A549 (cell line): ENCODE data around the gene PRAMEF18. TPM values are rescaled to one million over a fixed set of nuclear protein-coding genes. Genes with fewer than 3 reads are reported as not detected.
"Not testable (repeated sequence)": the region's sequence is repeated elsewhere in the genome, so short reads cannot be mapped to it uniquely, and the experiment has no call there.

Source experiments
- ATAC-seq, 2 experiments: fragments of 200-7000 bp in 1 of 2; fragments of >200 bp in 1 of 2; cut with Nextera tagmentation in 1 of 2; cut with Tn5 transposase in 1 of 2; 3 replicates each; pipeline versions ENCODE4 v1.8.0 to v1.9.1; 2018 to 2020; ENCODE audit warnings: mild to moderate bottlenecking in 1 of 2, moderate library complexity in 1 of 2
- CTCF ChIA-PET: fragments of 300-600 bp; sonication (Branson Sonifier 250); formaldehyde crosslinking; extraction: SDS; loops from one replicate; lab custom pipeline; 2021; ENCODE audit warnings: antibody characterized with exemption, inconsistent platforms; lab: Yijun Ruan, JAX
- POLR2A ChIA-PET: fragments of 350-600 bp; formaldehyde crosslinking; extraction: SDS; loops from one replicate; lab custom pipeline; 2021; ENCODE audit warnings: antibody characterized with exemption, inconsistent platforms; lab: Yijun Ruan, JAX
- DNase-seq, 2 experiments: peaks; one replicate each; pipeline versions ENCODE4 v3.0.0 to v3.0.0-alpha.2; 2011 to 2016; ENCODE audit warnings: low read depth in 1 of 2, low spot score in 1 of 2
- FAIRE-seq: peaks from 2 replicates; lab custom pipeline; 2011; peaks lifted over from hg19 to GRCh38; lab: Jason Lieb, UNC
- H3K27ac ChIP-seq, 2 experiments: fragments of >200 bp; sonication (Bioruptor Twin); formaldehyde crosslinking; 3 replicates each; pipeline ENCODE4 v1.5.1; 2016 to 2017
- H3K4me1 ChIP-seq: fragments of >200 bp; sonication (Bioruptor Twin); formaldehyde crosslinking; 3 replicates; pipeline ENCODE4 v1.6.1; 2016
- H3K4me2 ChIP-seq: fragments of >200 bp; sonication (Bioruptor Twin); formaldehyde crosslinking; 3 replicates; pipeline ENCODE4 v1.6.1; 2016
- H3K4me3 ChIP-seq: fragments of >200 bp; sonication (Bioruptor Twin); formaldehyde crosslinking; 3 replicates; pipeline ENCODE4 v1.5.1; 2016
- H3K9me3 ChIP-seq: fragments of >200 bp; sonication (Bioruptor Twin); formaldehyde crosslinking; 3 replicates; pipeline ENCODE4 v1.6.1; 2016
- CBX8 ChIP-seq: fragments of 200-600 bp; sonication (generic); IDR thresholded peaks from 2 replicates; pipeline ENCODE4 v1.6.1; 2016
- EP300 ChIP-seq, 2 experiments: fragments of >200 bp; sonication (Bioruptor Twin); formaldehyde crosslinking; IDR thresholded peaks; 2 replicates in 1 of 2; 3 replicates in 1 of 2; pipeline ENCODE4 v1.6.1; 2016 to 2017
- GATA3 ChIP-seq: IDR thresholded peaks from 2 replicates; pipeline ENCODE4 v1.6.1; 2012; ENCODE audit warnings: borderline replicate concordance
- JUN ChIP-seq, 2 experiments: fragments of >200 bp; sonication (Bioruptor Twin); formaldehyde crosslinking; IDR thresholded peaks; 2 replicates in 1 of 2; 3 replicates in 1 of 2; pipeline ENCODE4 v1.6.1; 2016 to 2017
- JUNB ChIP-seq: fragments of >200 bp; sonication (Bioruptor Twin); formaldehyde crosslinking; IDR thresholded peaks from 2 replicates; pipeline ENCODE4 v1.6.1; 2016
- KDM1A ChIP-seq: fragments of 200-600 bp; sonication (generic); IDR thresholded peaks from 2 replicates; pipeline ENCODE4 v1.6.1; 2016; ENCODE audit warnings: low read depth, mild to moderate bottlenecking
- MYC ChIP-seq: IDR thresholded peaks from 2 replicates; pipeline ENCODE4 v1.6.1; 2012; ENCODE audit warnings: mild to moderate bottlenecking, inconsistent platforms, low read length, improper control_type of control experiment, borderline replicate concordance
- POLR2AphosphoS2 ChIP-seq: conservative IDR thresholded peaks from 2 replicates; pipeline ENCODE4 v1.6.1; 2012; ENCODE audit warnings: low read length, improper control_type of control experiment, inconsistent platforms
- RARB ChIP-seq: fragments of 250-450 bp; sonication (Bioruptor Pico); IDR thresholded peaks from 2 replicates; pipeline ENCODE4 v1.8.0; 2021; ENCODE audit warnings: mild to moderate bottlenecking, moderate library complexity
- RFX5 ChIP-seq: fragments of 450-650 bp; IDR thresholded peaks from 2 replicates; pipeline ENCODE4 v1.7.1; 2014; ENCODE audit warnings: antibody characterized with exemption, mild to moderate bottlenecking, moderate library complexity
- SMC3 ChIP-seq: fragments of >200 bp; sonication (Bioruptor Twin); formaldehyde crosslinking; IDR thresholded peaks from 3 replicates; pipeline ENCODE4 v1.6.1; 2018; ENCODE audit warnings: inconsistent platforms
- TFCP2L1 ChIP-seq: fragments of 250-450 bp; sonication (Bioruptor Pico); IDR thresholded peaks from 2 replicates; pipeline ENCODE4 v1.5.0; 2021; ENCODE audit warnings: mild to moderate bottlenecking
- ZC3H11A ChIP-seq: fragments of 450-650 bp; IDR thresholded peaks from 2 replicates; pipeline ENCODE4 v1.6.1; 2014; ENCODE audit warnings: antibody characterized with exemption, mild to moderate bottlenecking
- ZFP36 ChIP-seq: fragments of 450-650 bp; IDR thresholded peaks from 2 replicates; pipeline ENCODE4 v1.6.1; 2014; ENCODE audit warnings: borderline replicate concordance; ENCODE audit not compliant: partially characterized antibody
- ZNF302 ChIP-seq: fragments of 250-450 bp; sonication (Bioruptor Pico); IDR thresholded peaks from 2 replicates; pipeline ENCODE4 v1.9.0; 2021; ENCODE audit warnings: inconsistent platforms, mild to moderate bottlenecking, moderate library complexity
- WGBS: methylation state at CpG from one replicate; pipeline ENCODE4 v1.1.6; 2017; ENCODE audit errors: missing lambda C conversion rate; 5-methylcytosine and 5-hydroxymethylcytosine counted together
- polyA plus RNA-seq, 4 experiments: library from polyadenylated mRNA; depleted of rRNA in 3 of 4; stranded (reverse); fragments of >200 nt; fragmentation: RNase III in 1 of 4; extraction: RNeasy Plus Mini Kit Qiagen cat#74134 plus additional on column Dnase treatment in 1 of 4; gene quantifications; 2 replicates in 3 of 4; 3 replicates in 1 of 4; pipeline ENCODE4 v1.2.3, GENCODE V29; 2011 to 2017
- TF ChIP-seq, protein P1 (sequence below): fragments of 150-350 bp; IDR thresholded peaks from 2 replicates; pipeline ENCODE4 v1.6.1; 2014; ENCODE audit warnings: low read depth, mild to moderate bottlenecking, low read length
- TF ChIP-seq, protein P2 (sequence below): IDR thresholded peaks from 2 replicates; pipeline ENCODE4 v1.6.1; 2012; ENCODE audit warnings: low read depth, borderline replicate concordance
- TF ChIP-seq, protein P3 (sequence below): fragments of >200 bp; sonication (Bioruptor Twin); formaldehyde crosslinking; IDR thresholded peaks from 3 replicates; pipeline ENCODE4 v1.5.1; 2016

Gene PRAMEF18
- polyA plus RNA-seq, 2 of the 4 experiments (the other 2 are of a cell fraction) = not detected

DNA sequence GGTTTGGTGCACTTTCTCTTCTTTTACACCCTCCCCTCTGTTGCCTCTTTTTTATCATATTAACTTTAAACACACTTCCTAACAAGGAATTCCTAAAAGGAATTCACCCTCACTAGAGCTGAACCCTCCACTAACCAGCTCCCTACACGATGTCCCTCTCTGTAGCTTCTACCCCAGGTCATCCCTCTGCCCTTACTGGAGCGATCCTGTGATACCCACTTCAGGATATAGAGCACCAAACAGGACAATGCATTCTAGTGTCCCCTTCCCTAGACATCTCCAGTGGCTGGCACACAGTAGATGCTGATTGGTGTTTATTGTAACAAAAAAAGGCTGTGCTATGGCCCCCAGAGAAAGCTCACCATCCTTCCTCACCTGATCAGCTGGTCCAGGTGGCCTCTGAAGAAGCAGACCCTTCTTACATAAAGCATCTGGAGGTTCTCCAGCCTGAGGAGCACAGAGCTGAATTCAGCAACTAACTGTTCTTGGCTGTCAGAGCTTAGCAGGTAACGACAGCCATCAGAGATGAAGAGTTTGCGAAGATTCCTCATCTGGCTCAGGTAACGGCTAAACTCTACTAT lies 1.4 kb downstream of the PRAMEF18 start:
- Histone ChIP-seq H3K9me3 (no peaks in the 10 kb centered on the region), H3K4me3 (no peak overlapping the region), H3K27ac (no peak overlapping the region)
- no peak for DNase-seq
- no peak for TF ChIP-seq GATA3
- TF ChIP-seq, protein P1, sequence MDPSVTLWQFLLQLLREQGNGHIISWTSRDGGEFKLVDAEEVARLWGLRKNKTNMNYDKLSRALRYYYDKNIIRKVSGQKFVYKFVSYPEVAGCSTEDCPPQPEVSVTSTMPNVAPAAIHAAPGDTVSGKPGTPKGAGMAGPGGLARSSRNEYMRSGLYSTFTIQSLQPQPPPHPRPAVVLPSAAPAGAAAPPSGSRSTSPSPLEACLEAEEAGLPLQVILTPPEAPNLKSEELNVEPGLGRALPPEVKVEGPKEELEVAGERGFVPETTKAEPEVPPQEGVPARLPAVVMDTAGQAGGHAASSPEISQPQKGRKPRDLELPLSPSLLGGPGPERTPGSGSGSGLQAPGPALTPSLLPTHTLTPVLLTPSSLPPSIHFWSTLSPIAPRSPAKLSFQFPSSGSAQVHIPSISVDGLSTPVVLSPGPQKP = no peak
- no peak for TF ChIP-seq ZFP36
- TF ChIP-seq JUN (IDR thresholded peaks at IDR 0.05) = no peak
- TF ChIP-seq TFCP2L1 (CRISPR knock-in tag) = no peak
- no peak for TF ChIP-seq EP300 (IDR thresholded peaks at IDR 0.05)
- no peak for TF ChIP-seq RFX5
- TF ChIP-seq JUNB = no peak
- TF ChIP-seq SMC3 = no peak
- TF ChIP-seq, protein P2, sequence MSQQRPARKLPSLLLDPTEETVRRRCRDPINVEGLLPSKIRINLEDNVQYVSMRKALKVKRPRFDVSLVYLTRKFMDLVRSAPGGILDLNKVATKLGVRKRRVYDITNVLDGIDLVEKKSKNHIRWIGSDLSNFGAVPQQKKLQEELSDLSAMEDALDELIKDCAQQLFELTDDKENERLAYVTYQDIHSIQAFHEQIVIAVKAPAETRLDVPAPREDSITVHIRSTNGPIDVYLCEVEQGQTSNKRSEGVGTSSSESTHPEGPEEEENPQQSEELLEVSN = no peak
- no peak for TF ChIP-seq POLR2AphosphoS2
- no peak for TF ChIP-seq ZNF302 (CRISPR knock-in tag)
- no peak for TF ChIP-seq CBX8
- no peak for TF ChIP-seq KDM1A
- TF ChIP-seq MYC = no peak
- TF ChIP-seq, protein P3, sequence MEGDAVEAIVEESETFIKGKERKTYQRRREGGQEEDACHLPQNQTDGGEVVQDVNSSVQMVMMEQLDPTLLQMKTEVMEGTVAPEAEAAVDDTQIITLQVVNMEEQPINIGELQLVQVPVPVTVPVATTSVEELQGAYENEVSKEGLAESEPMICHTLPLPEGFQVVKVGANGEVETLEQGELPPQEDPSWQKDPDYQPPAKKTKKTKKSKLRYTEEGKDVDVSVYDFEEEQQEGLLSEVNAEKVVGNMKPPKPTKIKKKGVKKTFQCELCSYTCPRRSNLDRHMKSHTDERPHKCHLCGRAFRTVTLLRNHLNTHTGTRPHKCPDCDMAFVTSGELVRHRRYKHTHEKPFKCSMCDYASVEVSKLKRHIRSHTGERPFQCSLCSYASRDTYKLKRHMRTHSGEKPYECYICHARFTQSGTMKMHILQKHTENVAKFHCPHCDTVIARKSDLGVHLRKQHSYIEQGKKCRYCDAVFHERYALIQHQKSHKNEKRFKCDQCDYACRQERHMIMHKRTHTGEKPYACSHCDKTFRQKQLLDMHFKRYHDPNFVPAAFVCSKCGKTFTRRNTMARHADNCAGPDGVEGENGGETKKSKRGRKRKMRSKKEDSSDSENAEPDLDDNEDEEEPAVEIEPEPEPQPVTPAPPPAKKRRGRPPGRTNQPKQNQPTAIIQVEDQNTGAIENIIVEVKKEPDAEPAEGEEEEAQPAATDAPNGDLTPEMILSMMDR = no peak
- no peak for TF ChIP-seq ZC3H11A
- no peak for TF ChIP-seq RARB (CRISPR knock-in tag)
- TF ChIP-seq, all 56 proteins: peak for 0
- ATAC-seq (0 out of 6 replicates have a peak, but pooled peaks of 1 of the 2 experiments have one; percentile 43), FAIRE-seq (no peak)
- Histone ChIP-seq H3K4me1 (no peaks in the 10 kb centered on the region), H3K4me2 (no peak overlapping the region)
- ChIA-PET POLR2A (no interaction called here), CTCF (no interaction called here)
- WGBS = 15% methylated on average over 5 of the region's 5 CpGs

DNA sequence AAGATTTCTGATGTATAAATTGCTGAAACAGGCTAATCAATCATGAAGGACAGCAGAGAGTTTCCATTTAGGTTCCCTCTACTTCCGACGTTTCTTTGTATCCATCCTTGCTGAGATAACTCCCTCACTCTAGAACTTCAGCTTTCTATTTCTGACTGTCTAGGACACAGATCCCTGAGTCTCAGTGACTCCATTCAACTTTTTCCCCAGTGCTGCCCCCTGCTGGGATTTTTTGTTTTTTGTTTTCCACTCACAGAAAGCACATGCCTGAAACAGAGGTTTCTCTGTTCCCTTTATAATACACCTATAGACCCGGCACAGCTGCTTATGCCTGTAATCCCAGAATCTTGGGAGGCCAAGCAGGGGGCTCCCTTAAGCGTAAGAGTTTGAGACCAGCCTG lies 3.2 kb downstream of the PRAMEF18 start:
- H3K4me3 ChIP-seq, H3K4me1 ChIP-seq, H3K9me3 ChIP-seq, H3K27ac ChIP-seq, CTCF ChIA-PET, H3K4me2 ChIP-seq, DNase-seq, POLR2A ChIA-PET, FAIRE-seq: not testable (repeated sequence)
- WGBS = no CpG with 5 or more reads among the region's 4 CpGs
- ATAC-seq = peak in 1 of 2 experiments; percentile 52; a peak in 2 of 6 replicates

DNA sequence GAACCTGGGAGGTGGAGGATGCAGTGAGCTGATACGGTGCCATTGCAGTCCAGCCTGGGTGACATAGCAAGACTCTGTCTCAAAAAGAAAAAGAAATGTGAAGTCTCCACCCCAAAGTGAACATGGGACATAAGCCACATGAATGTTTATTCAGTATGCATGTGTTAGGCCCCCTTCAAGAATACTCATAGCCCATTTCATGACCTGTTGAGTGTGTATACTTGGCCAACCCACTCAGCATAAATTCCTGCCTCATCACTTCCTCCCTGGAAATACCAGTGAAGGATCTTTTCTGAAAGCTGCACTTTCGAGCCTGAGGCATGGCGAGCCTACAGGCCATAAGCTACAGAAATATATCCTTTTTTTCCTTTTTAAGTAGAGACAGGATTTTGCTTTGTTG lies 6.8 kb downstream of the PRAMEF18 start:
- H3K4me1 ChIP-seq, H3K9me3 ChIP-seq, CTCF ChIA-PET, H3K27ac ChIP-seq, DNase-seq, ATAC-seq, H3K4me2 ChIP-seq, FAIRE-seq, H3K4me3 ChIP-seq, POLR2A ChIA-PET: not testable (repeated sequence)
- no CpG with 5 or more reads among the region's 3 CpGs for WGBS

DNA sequence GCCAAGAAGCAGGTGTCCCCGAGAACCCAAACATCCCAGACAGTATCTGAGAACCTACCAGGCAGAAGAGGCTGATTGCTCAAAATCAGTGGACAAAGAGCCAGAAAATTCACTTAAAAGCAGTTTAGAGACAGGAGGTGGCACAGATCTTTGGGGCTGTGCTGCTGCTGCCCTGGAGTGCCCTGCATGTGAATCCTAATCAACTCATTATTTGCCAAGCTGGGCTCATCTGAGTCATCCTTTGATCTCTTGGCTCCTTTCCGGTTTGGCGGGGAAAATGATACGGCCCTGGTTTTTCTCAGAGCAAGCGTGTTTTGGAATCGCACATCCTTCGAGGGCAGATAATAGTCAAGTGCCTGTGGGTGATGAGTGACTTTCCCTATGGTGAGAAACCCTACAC lies 9.3 kb downstream of the PRAMEF18 start:
- POLR2A ChIA-PET, DNase-seq, FAIRE-seq, H3K9me3 ChIP-seq, ATAC-seq, H3K4me3 ChIP-seq, CTCF ChIA-PET, H3K27ac ChIP-seq, H3K4me1 ChIP-seq, H3K4me2 ChIP-seq: not testable (repeated sequence)
- whole genome bisulfite sequencing = no CpG with 5 or more reads among the region's 7 CpGs

DNA sequence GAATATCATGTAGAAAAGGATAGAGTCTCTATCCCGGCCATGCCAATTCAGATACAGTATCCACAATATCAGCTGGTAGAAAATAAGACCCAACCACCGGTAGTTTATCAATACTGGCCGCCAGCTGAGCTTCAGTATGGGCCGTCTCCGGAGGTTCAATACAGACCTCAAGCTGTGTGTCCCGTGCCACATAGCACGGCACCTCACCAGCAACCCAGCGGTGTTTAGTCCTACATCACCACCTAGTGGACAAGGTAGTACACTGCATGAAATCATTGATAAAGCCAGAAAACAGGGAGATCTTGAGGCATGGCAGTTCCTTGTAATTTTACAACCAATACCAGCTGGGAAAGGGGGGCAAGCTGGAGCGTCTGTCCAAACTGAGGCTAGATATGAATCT lies 17.2 kb downstream of the PRAMEF18 start:
- H3K4me3 ChIP-seq, H3K4me2 ChIP-seq, H3K27ac ChIP-seq, H3K4me1 ChIP-seq, ATAC-seq, DNase-seq, FAIRE-seq, POLR2A ChIA-PET, H3K9me3 ChIP-seq, CTCF ChIA-PET: not testable (repeated sequence)
- no CpG with 5 or more reads among the region's 9 CpGs for WGBS

DNA sequence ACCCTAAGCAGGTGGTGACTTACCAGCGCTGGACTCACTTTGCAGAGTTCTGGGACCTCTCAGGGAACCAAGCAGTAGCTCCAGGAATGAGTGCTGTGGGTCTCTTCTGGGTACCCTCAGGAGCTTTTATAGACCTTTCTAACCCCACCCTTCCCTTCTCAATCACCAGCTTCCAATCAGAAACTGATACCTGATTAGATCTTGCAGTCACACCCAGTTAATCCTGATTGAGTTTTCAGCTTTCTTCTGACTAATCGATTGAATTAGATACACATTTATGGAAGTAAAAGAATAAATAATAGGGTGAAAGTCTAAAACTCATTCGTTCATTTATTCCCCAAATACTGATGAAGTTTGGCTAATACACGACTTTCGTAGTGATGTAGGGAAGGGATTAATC lies 24.6 kb downstream of the PRAMEF18 start, which contains the start of gene PRAMEF13:
PRAMEF13 (minus strand) TSS at position 101 of the 400 bp plus-strand sequence. CDS start 1,820 bp downstream, outside the sequence.
- H3K4me1 ChIP-seq, FAIRE-seq, H3K4me3 ChIP-seq, H3K27ac ChIP-seq, ATAC-seq, CTCF ChIA-PET, POLR2A ChIA-PET, H3K4me2 ChIP-seq, H3K9me3 ChIP-seq, DNase-seq: not testable (repeated sequence)
- WGBS = 0% methylated on average over 4 of the region's 5 CpGs
